Neuron (in vitro differentiated cells): ENCODE results near the gene FKBP4.

Source experiments
- H2AFZ ChIP-seq: one replicate; pipeline ENCODE4 v1.6.1; 2013; ENCODE audit warnings: low read depth, mild to moderate bottlenecking, inconsistent platforms, low read length, moderate library complexity
- H3K27me3 ChIP-seq: one replicate; pipeline ENCODE4 v1.6.1; 2013; ENCODE audit warnings: low read length; ENCODE audit not compliant: insufficient read depth
- H3K36me3 ChIP-seq: one replicate; pipeline ENCODE4 v1.6.1; 2013; ENCODE audit warnings: low read length; ENCODE audit not compliant: insufficient read depth
- H3K4me1 ChIP-seq: one replicate; pipeline ENCODE4 v1.6.1; 2013; ENCODE audit warnings: low read length; ENCODE audit not compliant: insufficient read depth
- H3K4me3 ChIP-seq: 2 replicates; pipeline ENCODE4 v1.5.1; 2013; ENCODE audit warnings: mild to moderate bottlenecking, low read length, moderate library complexity
- H3K9me3 ChIP-seq: one replicate; pipeline ENCODE4 v1.6.1; 2013; ENCODE audit warnings: low read length

The FKBP4 gene

GRCh38 chr12:2811801-2812200 lies 17.0 kb downstream of the FKBP4 start:
- Histone ChIP-seq H2AFZ (no peak overlapping the region), H3K27me3 (no peaks in the 10 kb centered on the region), H3K4me3 (peak overlapping the region; percentile 73), H3K4me1 (peaks cover 11% of the 10 kb centered on the region), H3K9me3 (no peaks in the 10 kb centered on the region), H3K36me3 (no peaks in the 10 kb centered on the region)

GRCh38 chr12:2812290-2813213 lies 17.8 kb downstream of the FKBP4 start, which contains the start of gene ITFG2:
Gene ITFG2 (plus strand): TSS chr12:2812668. CDS start chr12:2812761, 93 bp downstream.
- Histone ChIP-seq H3K27me3 (no peaks in the 10 kb centered on the region), H3K9me3 (no peaks in the 10 kb centered on the region), H3K4me3 (peak within 1 kb of the TSS; percentile 73), H3K36me3 (peaks cover 3% of the 10 kb centered on the region), H3K4me1 (peaks cover 11% of the 10 kb centered on the region), H2AFZ (no peak within 1 kb of the TSS)

- Histone ChIP-seq H3K36me3 (peaks cover 12% of the 10 kb centered on the region), H2AFZ (no peak overlapping the region), H3K4me1 (peaks cover 11% of the 10 kb centered on the region)
Observed at GRCh38 chr12:2813214-2814185, 18.7 kb downstream of the FKBP4 start.

GRCh38 chr12:2819810-2820209 lies 25.0 kb downstream of the FKBP4 start:
- Histone ChIP-seq H3K9me3 (no peaks in the 10 kb centered on the region), H3K36me3 (peaks cover 62% of the 10 kb centered on the region), H3K4me1 (peaks cover 22% of the 10 kb centered on the region), H2AFZ (no peak overlapping the region), H3K4me3 (no peak overlapping the region), H3K27me3 (no peaks in the 10 kb centered on the region)

More at GRCh38 chr12:2813214-2814185, 18.7 kb downstream of the FKBP4 start:
- Histone ChIP-seq H3K4me3 (peak overlapping the region; percentile 73), H3K27me3 (no peaks in the 10 kb centered on the region), H3K9me3 (no peaks in the 10 kb centered on the region)

- peaks cover 29% of the 10 kb centered on the region for H3K4me1 ChIP-seq
- no peaks in the 10 kb centered on the region for H3K9me3 ChIP-seq
- no peak overlapping the region for H3K4me3 ChIP-seq
- H2AFZ ChIP-seq = no peak overlapping the region
- H3K36me3 ChIP-seq = peaks cover 62% of the 10 kb centered on the region
- H3K27me3 ChIP-seq = no peaks in the 10 kb centered on the region
Observed at GRCh38 chr12:2820432-2820831, 25.7 kb downstream of the FKBP4 start.

- Histone ChIP-seq H2AFZ (no peak overlapping the region), H3K36me3 (peaks cover 73% of the 10 kb centered on the region)
Observed at GRCh38 chr12:2823483-2823882, 28.7 kb downstream of the FKBP4 start.

GRCh38 chr12:2824541-2824940 lies 29.8 kb downstream of the FKBP4 start:
- Histone ChIP-seq H3K4me3 (no peak overlapping the region), H3K4me1 (peaks cover 44% of the 10 kb centered on the region), H3K36me3 (peaks cover 69% of the 10 kb centered on the region), H2AFZ (no peak overlapping the region), H3K27me3 (no peaks in the 10 kb centered on the region), H3K9me3 (no peaks in the 10 kb centered on the region)

More at GRCh38 chr12:2823483-2823882, 28.7 kb downstream of the FKBP4 start:
- no peaks in the 10 kb centered on the region for H3K9me3 ChIP-seq
- H3K4me1 ChIP-seq = peaks cover 44% of the 10 kb centered on the region
- H3K4me3 ChIP-seq = no peak overlapping the region
- no peaks in the 10 kb centered on the region for H3K27me3 ChIP-seq

GRCh38 chr12:2825132-2825531 lies 30.4 kb downstream of the FKBP4 start:
- Histone ChIP-seq H2AFZ (no peak overlapping the region), H3K27me3 (no peaks in the 10 kb centered on the region), H3K36me3 (peaks cover 65% of the 10 kb centered on the region), H3K4me3 (no peak overlapping the region), H3K9me3 (no peaks in the 10 kb centered on the region), H3K4me1 (peaks cover 44% of the 10 kb centered on the region)

GRCh38 chr12:2826036-2826435 lies 31.3 kb downstream of the FKBP4 start:
- Histone ChIP-seq H3K27me3 (no peaks in the 10 kb centered on the region), H3K4me3 (no peak overlapping the region), H3K9me3 (no peaks in the 10 kb centered on the region), H3K36me3 (peaks cover 63% of the 10 kb centered on the region), H3K4me1 (peaks cover 44% of the 10 kb centered on the region), H2AFZ (no peak overlapping the region)

GRCh38 chr12:2826721-2827515 lies 32.1 kb downstream of the FKBP4 start:
- no peaks in the 10 kb centered on the region for H3K9me3 ChIP-seq
- H3K4me3 ChIP-seq = no peak overlapping the region
- H2AFZ ChIP-seq = no peak overlapping the region
- H3K4me1 ChIP-seq = peaks cover 44% of the 10 kb centered on the region
- H3K27me3 ChIP-seq = no peaks in the 10 kb centered on the region
- peaks cover 55% of the 10 kb centered on the region for H3K36me3 ChIP-seq

- peaks cover 36% of the 10 kb centered on the region for H3K36me3 ChIP-seq
- no peak overlapping the region for H3K4me3 ChIP-seq
- no peaks in the 10 kb centered on the region for H3K9me3 ChIP-seq
- H3K4me1 ChIP-seq = peaks cover 27% of the 10 kb centered on the region
- H2AFZ ChIP-seq = no peak overlapping the region
- no peaks in the 10 kb centered on the region for H3K27me3 ChIP-seq
Observed at GRCh38 chr12:2829275-2829674, 34.5 kb downstream of the FKBP4 start.

- no peak overlapping the region for H3K4me3 ChIP-seq
- H2AFZ ChIP-seq = no peak overlapping the region
- no peaks in the 10 kb centered on the region for H3K27me3 ChIP-seq
- H3K36me3 ChIP-seq = peaks cover 19% of the 10 kb centered on the region
- no peaks in the 10 kb centered on the region for H3K9me3 ChIP-seq
- H3K4me1 ChIP-seq = peaks cover 8% of the 10 kb centered on the region
Observed at GRCh38 chr12:2832550-2833127, 37.9 kb downstream of the FKBP4 start.
